MM.1S (cell line): Measurements from ENCODE around the gene SKA1.
"Not testable (repeated sequence)": the region's sequence is repeated elsewhere in the genome, so short reads cannot be mapped to it uniquely, and the experiment has no call there.

ENCODE experiments used
- DNase-seq: peaks from one replicate; pipeline ENCODE4 v3.0.0-alpha.2; 2015
- H2AFZ ChIP-seq: fragments of 300-600 bp; sonication (generic); 2 replicates; pipeline ENCODE4 v1.6.0; 2016; ENCODE audit warnings: antibody characterized with exemption, low read length
- H3F3A ChIP-seq: fragments of 300-600 bp; sonication (generic); 2 replicates; pipeline ENCODE4 v1.6.1; 2016; ENCODE audit warnings: mild to moderate bottlenecking, antibody characterized with exemption, low read length, moderate library complexity, mixed read lengths; ENCODE audit not compliant: insufficient read depth
- H3K27ac ChIP-seq: fragments of 300-600 bp; sonication (generic); 2 replicates; pipeline ENCODE4 v1.5.1; 2016; ENCODE audit warnings: mild to moderate bottlenecking, low read length
- H3K27me3 ChIP-seq: fragments of 300-600 bp; sonication (generic); replicated peaks from 2 replicates; pipeline ENCODE4 v1.6.0; 2016; ENCODE audit warnings: low read length; ENCODE audit not compliant: insufficient read depth
- H3K36me3 ChIP-seq: fragments of 300-600 bp; sonication (generic); replicated peaks from 2 replicates; pipeline ENCODE4 v1.6.1; 2016; ENCODE audit warnings: mild to moderate bottlenecking, low read length, mixed read lengths; ENCODE audit not compliant: insufficient read depth
- H3K4me1 ChIP-seq: fragments of 300-600 bp; sonication (generic); 2 replicates; pipeline ENCODE4 v1.6.1; 2016; ENCODE audit warnings: low read length, mixed read lengths
- H3K4me2 ChIP-seq: fragments of 300-600 bp; sonication (generic); 2 replicates; pipeline ENCODE4 v1.6.0; 2016; ENCODE audit warnings: low read depth, low read length
- H3K4me3 ChIP-seq: fragments of 300-600 bp; sonication (generic); 2 replicates; pipeline ENCODE4 v1.5.1; 2016; ENCODE audit warnings: low read length, mixed read lengths
- H3K79me2 ChIP-seq: fragments of 300-600 bp; sonication (generic); 2 replicates; pipeline ENCODE4 v1.6.1; 2016; ENCODE audit warnings: mixed run types, low read length, mixed read lengths
- H3K9ac ChIP-seq: fragments of 300-600 bp; sonication (generic); 2 replicates; pipeline ENCODE4 v1.6.1; 2016; ENCODE audit warnings: low read length, mixed read lengths
- H3K9me2 ChIP-seq: fragments of 300-600 bp; sonication (generic); replicated peaks from 2 replicates; pipeline ENCODE4 v1.6.1; 2016; ENCODE audit warnings: mild to moderate bottlenecking, low read length, mixed read lengths; ENCODE audit not compliant: insufficient read depth
- H3K9me3 ChIP-seq: fragments of 300-600 bp; sonication (generic); replicated peaks from 2 replicates; pipeline ENCODE4 v1.6.1; 2016; ENCODE audit warnings: mild to moderate bottlenecking, low read length, mixed read lengths; ENCODE audit not compliant: insufficient read depth
- H4K20me1 ChIP-seq: fragments of 300-600 bp; sonication (generic); 2 replicates; pipeline ENCODE4 v1.6.1; 2016; ENCODE audit warnings: mild to moderate bottlenecking, low read length, moderate library complexity, mixed read lengths; ENCODE audit not compliant: insufficient read depth
- CTCF ChIP-seq: fragments of 300-600 bp; sonication (generic); IDR thresholded peaks from 2 replicates; pipeline ENCODE4 v1.5.1; 2016; ENCODE audit warnings: antibody characterized with exemption, low read length, mixed read lengths
- EZH2 ChIP-seq: fragments of 300-600 bp; sonication (generic); optimal IDR thresholded peaks from 2 replicates; pipeline ENCODE3; 2017; ENCODE audit warnings: low read depth, mild to moderate bottlenecking, antibody characterized with exemption, low read length, mixed read lengths
- EZH2phosphoT487 ChIP-seq: fragments of 300-600 bp; sonication (generic); IDR thresholded peaks from 2 replicates; pipeline ENCODE4 v1.6.1; 2018; ENCODE audit warnings: antibody characterized with exemption, low read length

Gene SKA1

GRCh38 chr18:50401295-50401694 is 26.4 kb downstream of the SKA1 start:
- Histone ChIP-seq H3K27ac (no peak overlapping the region), H3K36me3 (no peaks in the 10 kb centered on the region), H3K9me2 (no peaks in the 10 kb centered on the region), H2AFZ (no peak overlapping the region), H3K79me2 (no peaks in the 10 kb centered on the region), H3F3A (no peaks in the 10 kb centered on the region), H4K20me1 (no peaks in the 10 kb centered on the region), H3K9ac (no peak overlapping the region), H3K4me2 (no peak overlapping the region), H3K4me3 (no peak overlapping the region), H3K4me1 (no peaks in the 10 kb centered on the region), H3K27me3 (no peaks in the 10 kb centered on the region), H3K9me3 (no peaks in the 10 kb centered on the region)
- TF ChIP-seq EZH2 (no peak), CTCF (no peak), EZH2phosphoT487 (no peak)
- no peak for DNase-seq

DNA sequence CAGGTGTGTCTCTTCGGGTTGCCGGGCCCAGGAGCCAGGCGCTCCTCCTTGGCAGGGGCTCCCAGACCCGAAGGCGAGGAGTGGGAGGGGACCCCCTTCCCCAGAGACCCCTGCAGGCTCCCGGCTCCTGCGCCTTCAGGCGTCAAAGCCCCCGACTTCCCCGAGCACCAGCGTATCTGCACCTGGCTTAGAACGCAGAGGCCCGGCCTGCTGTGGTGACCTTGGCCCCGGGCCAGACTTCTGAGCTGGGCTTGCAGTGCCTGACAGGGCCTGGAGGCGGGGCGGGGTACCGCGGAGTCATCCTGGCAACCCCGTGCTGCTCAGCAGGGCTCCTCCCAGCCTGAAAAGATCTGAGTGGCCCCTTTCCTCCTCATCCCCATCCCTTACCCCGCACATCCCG is 27.0 kb downstream of the SKA1 start:
- Histone ChIP-seq H3K79me2 (no peaks in the 10 kb centered on the region), H3K9me2 (no peaks in the 10 kb centered on the region), H3K4me3 (no peak overlapping the region), H2AFZ (no peak overlapping the region), H3F3A (no peaks in the 10 kb centered on the region), H3K27me3 (no peaks in the 10 kb centered on the region), H3K4me1 (no peaks in the 10 kb centered on the region), H3K36me3 (no peaks in the 10 kb centered on the region), H3K27ac (no peak overlapping the region), H4K20me1 (no peaks in the 10 kb centered on the region), H3K9me3 (no peaks in the 10 kb centered on the region), H3K9ac (no peak overlapping the region), H3K4me2 (no peak overlapping the region)
- no peak for DNase-seq
- TF ChIP-seq EZH2phosphoT487 = no peak
- TF ChIP-seq CTCF = no peak
- no peak for TF ChIP-seq EZH2

DNA sequence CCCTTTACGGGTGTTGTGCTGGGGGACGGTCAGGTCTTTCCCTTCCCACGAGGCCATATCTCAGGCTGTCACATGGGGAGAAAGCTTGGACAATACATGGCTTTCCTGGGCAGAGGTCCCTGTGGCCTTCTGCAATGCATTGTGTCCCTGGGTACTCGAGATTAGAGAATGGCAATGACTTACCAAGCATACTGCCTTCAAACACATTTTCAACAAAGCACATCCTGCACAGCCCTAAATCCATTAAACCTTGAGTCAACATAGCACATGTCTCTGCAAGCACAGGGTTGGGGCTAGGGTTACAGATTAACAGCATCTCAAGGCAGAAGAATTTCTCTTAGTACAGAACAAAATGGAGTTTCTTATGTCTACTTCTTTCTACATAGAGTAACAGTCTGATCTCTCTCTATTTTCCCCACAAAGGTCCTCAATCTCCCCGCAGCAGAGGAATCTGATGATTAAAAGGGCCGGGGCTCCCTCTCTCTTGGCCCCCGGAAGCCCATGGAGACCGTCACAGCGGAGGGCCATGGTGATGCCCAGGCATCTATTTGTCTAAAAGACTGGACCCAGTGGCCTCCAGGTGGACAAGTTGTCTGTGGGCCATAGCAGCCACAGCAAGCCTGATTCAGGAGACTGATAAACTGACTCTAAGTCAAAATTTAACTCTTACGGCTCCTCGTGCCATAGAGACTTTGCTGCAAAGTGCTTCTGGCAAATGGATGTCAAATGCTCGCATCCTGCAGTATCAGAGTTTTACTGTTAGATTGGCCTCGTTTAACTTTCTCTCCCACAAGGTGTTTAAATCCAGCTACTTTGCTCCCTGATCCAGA is 30.1 kb downstream of the SKA1 start:
- not testable (repeated sequence) for H3K27me3 ChIP-seq, H4K20me1 ChIP-seq, H3K4me1 ChIP-seq, DNase-seq, H2AFZ ChIP-seq, H3K9me2 ChIP-seq, H3K27ac ChIP-seq, H3K36me3 ChIP-seq, H3K4me3 ChIP-seq, H3K9ac ChIP-seq, H3K4me2 ChIP-seq, H3K79me2 ChIP-seq, H3K9me3 ChIP-seq, H3F3A ChIP-seq

GRCh38 chr18:50405582-50406271 is 30.9 kb downstream of the SKA1 start:
- Histone ChIP-seq H3K4me3 (no peak overlapping the region), H3K4me2 (no peak overlapping the region), H3F3A (no peaks in the 10 kb centered on the region), H3K9me2 (no peaks in the 10 kb centered on the region), H4K20me1 (no peaks in the 10 kb centered on the region), H3K79me2 (no peaks in the 10 kb centered on the region), H3K27me3 (no peaks in the 10 kb centered on the region), H3K9me3 (no peaks in the 10 kb centered on the region), H3K36me3 (no peaks in the 10 kb centered on the region), H3K9ac (no peak overlapping the region), H3K27ac (no peak overlapping the region), H3K4me1 (no peaks in the 10 kb centered on the region), H2AFZ (no peak overlapping the region)
- no peak for DNase-seq
- TF ChIP-seq EZH2 = no peak
- no peak for TF ChIP-seq CTCF
- no peak for TF ChIP-seq EZH2phosphoT487
